HFFc6 (cell line): Measurements from ENCODE around the gene DEGS1. TPM values are rescaled to one million over a fixed set of nuclear protein-coding genes. Genes with fewer than 3 reads are reported as not detected.

Experiments used
- DNase-seq: peaks from one replicate; pipeline ENCODE4 v3.0.0-alpha.2; 2018
- H3K27ac Mint-ChIP-seq: 2 replicates; pipeline ENCODE4 v1.8.0; 2020; ENCODE audit warnings: mild to moderate bottlenecking, mixed read lengths
- H3K27me3 Mint-ChIP-seq: 2 replicates; pipeline ENCODE4 v1.8.0; 2021; ENCODE audit warnings: mild to moderate bottlenecking, moderate library complexity, mixed read lengths; ENCODE audit not compliant: insufficient read depth
- H3K36me3 Mint-ChIP-seq: 2 replicates; pipeline ENCODE4 v1.8.0; 2021; ENCODE audit warnings: low read depth, mixed read lengths
- H3K4me1 Mint-ChIP-seq: 2 replicates; pipeline ENCODE4 v1.8.0; 2020; ENCODE audit warnings: low read depth, mixed read lengths
- H3K4me3 Mint-ChIP-seq: 2 replicates; pipeline ENCODE4 v1.8.0; 2020; ENCODE audit warnings: mild to moderate bottlenecking, moderate library complexity, mixed read lengths
- H3K9me3 Mint-ChIP-seq: 2 replicates; pipeline ENCODE4 v1.8.0; 2020; ENCODE audit warnings: mild to moderate bottlenecking, mixed read lengths
- total RNA-seq, 6 experiments: library from RNA; stranded (reverse); fragmentation: NEBNext Ultra II Directional; extraction: Animal tissue kit (Norgen Biotek cat#: 25700); gene quantifications; 2 replicates in 1 of 6; 3 replicates in 5 of 6; pipeline ENCODE4 v1.2.3, GENCODE V29; 2021
- TF ChIP-seq, protein P1 (sequence below): fragments of 200-600 bp; sonication (generic); IDR thresholded peaks from 2 replicates; pipeline ENCODE4 v1.5.0; 2021; ENCODE audit warnings: antibody characterized with exemption, mild to moderate bottlenecking

Gene DEGS1
- total RNA-seq, 6 experiments from 2014 or later = 130 to 189 (median 145) TPM

DNA sequence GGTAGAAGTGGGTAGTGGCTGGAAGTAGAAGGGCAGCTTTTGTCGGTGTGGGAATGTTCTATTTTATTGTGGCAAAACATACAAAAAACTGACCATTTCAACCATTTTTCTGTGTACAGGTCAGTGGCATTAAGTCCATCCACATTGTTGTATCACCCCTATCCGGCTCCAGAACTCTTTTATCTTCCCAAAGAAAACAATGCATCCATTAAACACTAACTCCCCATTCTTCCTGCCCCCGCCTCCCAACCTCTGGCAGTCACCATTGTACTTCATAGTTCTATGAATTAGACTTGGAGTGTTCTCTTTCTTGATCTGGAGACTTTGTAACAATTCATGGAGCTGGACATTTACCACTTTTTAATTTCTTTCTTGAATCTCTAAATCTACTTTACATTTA, 55.7 kb downstream of the DEGS1 start:
- TF ChIP-seq, protein P1, sequence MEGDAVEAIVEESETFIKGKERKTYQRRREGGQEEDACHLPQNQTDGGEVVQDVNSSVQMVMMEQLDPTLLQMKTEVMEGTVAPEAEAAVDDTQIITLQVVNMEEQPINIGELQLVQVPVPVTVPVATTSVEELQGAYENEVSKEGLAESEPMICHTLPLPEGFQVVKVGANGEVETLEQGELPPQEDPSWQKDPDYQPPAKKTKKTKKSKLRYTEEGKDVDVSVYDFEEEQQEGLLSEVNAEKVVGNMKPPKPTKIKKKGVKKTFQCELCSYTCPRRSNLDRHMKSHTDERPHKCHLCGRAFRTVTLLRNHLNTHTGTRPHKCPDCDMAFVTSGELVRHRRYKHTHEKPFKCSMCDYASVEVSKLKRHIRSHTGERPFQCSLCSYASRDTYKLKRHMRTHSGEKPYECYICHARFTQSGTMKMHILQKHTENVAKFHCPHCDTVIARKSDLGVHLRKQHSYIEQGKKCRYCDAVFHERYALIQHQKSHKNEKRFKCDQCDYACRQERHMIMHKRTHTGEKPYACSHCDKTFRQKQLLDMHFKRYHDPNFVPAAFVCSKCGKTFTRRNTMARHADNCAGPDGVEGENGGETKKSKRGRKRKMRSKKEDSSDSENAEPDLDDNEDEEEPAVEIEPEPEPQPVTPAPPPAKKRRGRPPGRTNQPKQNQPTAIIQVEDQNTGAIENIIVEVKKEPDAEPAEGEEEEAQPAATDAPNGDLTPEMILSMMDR = no peak
- Mint-ChIP-seq H3K27ac (no peak overlapping the region), H3K36me3 (0 out of 2 replicates have a peak, but pooled peaks cover under 1% of the 10 kb centered on the region), H3K4me3 (no peak overlapping the region), H3K9me3 (no peaks in the 10 kb centered on the region), H3K27me3 (no peaks in the 10 kb centered on the region), H3K4me1 (no peaks in the 10 kb centered on the region)
- no peak for DNase-seq

Other genes with a start within 250 kb of the DEGS1 start
- gene FBXO28, start 69.1 kb upstream of the DEGS1 start, total RNA-seq = 10 to 100 TPM; 34.3 to 41.8 (median 39.2) TPM
- 10 to 100 TPM; 21.4 to 24.4 (median 23.0) TPM for gene NVL, start 146.9 kb downstream of the DEGS1 start, total RNA-seq
- 10 to 100 TPM; 46.7 to 53.7 (median 51.6) TPM for gene CNIH4, start 173.6 kb downstream of the DEGS1 start, total RNA-seq